Glutamatergic neuron (in vitro differentiated cells): ENCODE data around the gene MYO15B. TPM values are rescaled to one million over a fixed set of nuclear protein-coding genes. Genes with fewer than 3 reads are reported as not detected.

Experiments
- DNase-seq: peaks from one replicate; pipeline ENCODE4 v3.0.0; 2022
- H3K27ac Mint-ChIP-seq: one replicate; pipeline ENCODE4 v1.8.0; 2020; ENCODE audit warnings: mild to moderate bottlenecking, mixed read lengths, inconsistent platforms; ENCODE audit not compliant: unreplicated experiment
- H3K27me3 Mint-ChIP-seq: one replicate; pipeline ENCODE4 v1.8.0; 2020; ENCODE audit warnings: mild to moderate bottlenecking, moderate library complexity, mixed read lengths, inconsistent platforms; ENCODE audit not compliant: unreplicated experiment
- H3K36me3 Mint-ChIP-seq: one replicate; pipeline ENCODE4 v1.8.0; 2020; ENCODE audit warnings: mild to moderate bottlenecking, mixed read lengths, inconsistent platforms; ENCODE audit not compliant: unreplicated experiment
- H3K4me1 Mint-ChIP-seq: one replicate; pipeline ENCODE4 v1.8.0; 2020; ENCODE audit warnings: mild to moderate bottlenecking, low read depth, mixed read lengths, inconsistent platforms; ENCODE audit not compliant: unreplicated experiment
- H3K4me3 Mint-ChIP-seq: one replicate; pipeline ENCODE4 v1.8.0; 2020; ENCODE audit warnings: mild to moderate bottlenecking, mixed read lengths, inconsistent platforms; ENCODE audit not compliant: unreplicated experiment
- H3K9me3 Mint-ChIP-seq: one replicate; pipeline ENCODE4 v1.8.0; 2020; ENCODE audit warnings: mild to moderate bottlenecking, moderate library complexity, mixed read lengths, inconsistent platforms; ENCODE audit not compliant: unreplicated experiment
- CTCF ChIP-seq: fragments of 200-600 bp; sonication (generic); IDR thresholded peaks from one replicate; pipeline ENCODE4 v1.5.0; 2021; ENCODE audit not compliant: partially characterized antibody, unreplicated experiment
- total RNA-seq: library from RNA; stranded (reverse); fragmentation: NEBNext Ultra II Directional; extraction: Animal tissue kit (Norgen Biotek cat#: 25700); gene quantifications from one replicate; pipeline ENCODE4 v1.2.1, GENCODE V29; 2021; ENCODE audit not compliant: unreplicated experiment

The MYO15B gene
- total RNA-seq, 1 donor from 2014 or later, result 82.6 TPM

GRCh38 chr17:75558666-75559530, 28.7 kb upstream of the MYO15B start:
- DNase-seq, result no peak
- no peaks in the 10 kb centered on the region for H3K36me3 Mint-ChIP-seq
- peaks cover 2% of the 10 kb centered on the region for H3K27me3 Mint-ChIP-seq
- no peak for TF ChIP-seq CTCF
- no peaks in the 10 kb centered on the region for H3K9me3 Mint-ChIP-seq
- no peak overlapping the region for H3K4me3 Mint-ChIP-seq
- H3K4me1 Mint-ChIP-seq, result no peaks in the 10 kb centered on the region
- H3K27ac Mint-ChIP-seq, result no peak overlapping the region

GRCh38 chr17:75559958-75560533, 27.6 kb upstream of the MYO15B start:
- peaks cover 2% of the 10 kb centered on the region for H3K27me3 Mint-ChIP-seq
- no peaks in the 10 kb centered on the region for H3K4me1 Mint-ChIP-seq

GRCh38 chr17:75561927-75562603, 25.5 kb upstream of the MYO15B start:
- peaks cover 9% of the 10 kb centered on the region for H3K27me3 Mint-ChIP-seq
- no peak for DNase-seq
- no peak overlapping the region for H3K27ac Mint-ChIP-seq
- no peak overlapping the region for H3K4me3 Mint-ChIP-seq
- no peak for TF ChIP-seq CTCF
- H3K36me3 Mint-ChIP-seq, result no peaks in the 10 kb centered on the region
- H3K4me1 Mint-ChIP-seq, result no peaks in the 10 kb centered on the region
- peaks cover 5% of the 10 kb centered on the region for H3K9me3 Mint-ChIP-seq

More at GRCh38 chr17:75559958-75560533, 27.6 kb upstream of the MYO15B start:
- DNase-seq, result no peak
- Mint-ChIP-seq H3K4me3 (no peak overlapping the region), H3K36me3 (no peaks in the 10 kb centered on the region), H3K9me3 (no peaks in the 10 kb centered on the region), H3K27ac (no peak overlapping the region)
- no peak for TF ChIP-seq CTCF

- no peak overlapping the region for H3K4me3 Mint-ChIP-seq
- no peaks in the 10 kb centered on the region for H3K36me3 Mint-ChIP-seq
- peaks cover 5% of the 10 kb centered on the region for H3K9me3 Mint-ChIP-seq
- peaks cover 9% of the 10 kb centered on the region for H3K27me3 Mint-ChIP-seq
- H3K4me1 Mint-ChIP-seq, result no peaks in the 10 kb centered on the region
- no peak for DNase-seq
- no peak for TF ChIP-seq CTCF
- H3K27ac Mint-ChIP-seq, result no peak overlapping the region
These were observed 24.4 kb upstream of the MYO15B start for GRCh38 chr17:75563063-75563758.
